Activated naive CD4-positive, alpha-beta T cell treated with anti-CD3 and anti-CD28 coated beads for 36 hours (primary cell): ENCODE results near the gene SYNM. TPM values are rescaled to one million over a fixed set of nuclear protein-coding genes. Genes with fewer than 3 reads are reported as not detected.

Experiments used
- CTCF ChIA-PET: fragments of 350-600 bp; sonication (Branson Sonifier 250); formaldehyde crosslinking; loops from one replicate; lab custom pipeline; 2021; ENCODE audit warnings: antibody characterized with exemption; lab: Charles Lee
- DNase-seq: peaks from one replicate; pipeline ENCODE4 v3.0.0-alpha.2; 2020
- H3K27ac Mint-ChIP-seq: one replicate; pipeline ENCODE4 v1.8.0; 2021; ENCODE audit warnings: mild to moderate bottlenecking, mixed read lengths
- H3K27me3 Mint-ChIP-seq: one replicate; pipeline ENCODE4 v1.8.0; 2021; ENCODE audit warnings: low read depth, mixed read lengths
- H3K36me3 Mint-ChIP-seq: one replicate; pipeline ENCODE4 v1.8.0; 2021; ENCODE audit warnings: low read depth, mixed read lengths
- H3K4me1 Mint-ChIP-seq: one replicate; pipeline ENCODE4 v1.8.0; 2021; ENCODE audit warnings: low read depth, mixed read lengths
- H3K4me3 Mint-ChIP-seq: one replicate; pipeline ENCODE4 v1.8.0; 2021; ENCODE audit warnings: mild to moderate bottlenecking, moderate library complexity, mixed read lengths
- H3K9me3 Mint-ChIP-seq: one replicate; pipeline ENCODE4 v1.8.0; 2021; ENCODE audit warnings: mixed read lengths
- intact Hi-C: fragments of 100-400 bp; cut with micrococcal nuclease; formaldehyde crosslinking; loops from one replicate; pipeline ENCODE4 v1.15.1; 2023
- total RNA-seq, 2 experiments: library from RNA; stranded (reverse); gene quantifications; one replicate each; pipeline ENCODE4 v1.2.3, GENCODE V29; 2021

SYNM gene
- total RNA-seq, 2 experiments from 2014 or later, result 1.3 to 1.4 TPM

DNA sequence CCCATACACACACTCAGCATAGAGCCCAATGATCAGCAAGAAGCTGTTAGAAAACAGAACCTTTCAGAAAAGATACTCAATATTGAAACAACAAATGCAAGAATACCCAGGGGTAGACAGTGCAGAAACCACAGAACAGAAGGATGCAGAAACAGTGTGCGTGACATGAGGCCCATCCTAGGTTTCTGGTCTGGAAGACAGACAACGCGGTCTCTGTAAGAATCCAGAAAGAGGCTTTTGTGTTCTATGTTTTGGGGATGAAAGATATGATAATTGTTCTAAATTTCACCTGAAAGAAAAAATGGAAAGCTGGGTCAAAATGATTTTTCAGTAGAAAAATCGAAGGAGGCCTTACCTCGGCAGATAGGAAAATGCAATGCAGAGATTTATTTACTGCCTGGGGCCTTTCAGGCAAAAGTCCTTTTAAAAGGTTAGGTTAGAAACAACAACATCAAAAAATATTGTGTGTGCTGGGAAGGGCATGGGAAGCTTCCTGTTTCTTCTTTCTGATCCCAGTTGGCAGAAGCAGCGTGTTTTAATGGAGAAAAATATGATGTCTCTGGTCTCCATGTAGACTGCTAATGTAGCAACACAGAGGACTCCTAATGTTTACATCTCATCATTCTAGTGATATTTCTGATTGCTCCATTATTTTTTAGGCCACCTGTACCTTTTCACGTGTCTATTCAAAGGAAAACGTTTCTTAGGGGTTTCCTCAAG, 17.0 kb downstream of the SYNM start:
- DNase-seq, result no peak
- Mint-ChIP-seq H3K4me1 (no peaks in the 10 kb centered on the region), H3K27ac (no peak overlapping the region), H3K9me3 (no peaks in the 10 kb centered on the region), H3K4me3 (no peak overlapping the region), H3K27me3 (no peaks in the 10 kb centered on the region), H3K36me3 (no peaks in the 10 kb centered on the region)
- intact Hi-C loops, result no loop called here
- CTCF ChIA-PET, result interaction anchor here (0.6 to 1.4 kb wide), 3 partner anchors 17 to 694 kb away, joined by 3 to 5 read pairs (median 3); partner anchors contain the start of gene SYNM

DNA sequence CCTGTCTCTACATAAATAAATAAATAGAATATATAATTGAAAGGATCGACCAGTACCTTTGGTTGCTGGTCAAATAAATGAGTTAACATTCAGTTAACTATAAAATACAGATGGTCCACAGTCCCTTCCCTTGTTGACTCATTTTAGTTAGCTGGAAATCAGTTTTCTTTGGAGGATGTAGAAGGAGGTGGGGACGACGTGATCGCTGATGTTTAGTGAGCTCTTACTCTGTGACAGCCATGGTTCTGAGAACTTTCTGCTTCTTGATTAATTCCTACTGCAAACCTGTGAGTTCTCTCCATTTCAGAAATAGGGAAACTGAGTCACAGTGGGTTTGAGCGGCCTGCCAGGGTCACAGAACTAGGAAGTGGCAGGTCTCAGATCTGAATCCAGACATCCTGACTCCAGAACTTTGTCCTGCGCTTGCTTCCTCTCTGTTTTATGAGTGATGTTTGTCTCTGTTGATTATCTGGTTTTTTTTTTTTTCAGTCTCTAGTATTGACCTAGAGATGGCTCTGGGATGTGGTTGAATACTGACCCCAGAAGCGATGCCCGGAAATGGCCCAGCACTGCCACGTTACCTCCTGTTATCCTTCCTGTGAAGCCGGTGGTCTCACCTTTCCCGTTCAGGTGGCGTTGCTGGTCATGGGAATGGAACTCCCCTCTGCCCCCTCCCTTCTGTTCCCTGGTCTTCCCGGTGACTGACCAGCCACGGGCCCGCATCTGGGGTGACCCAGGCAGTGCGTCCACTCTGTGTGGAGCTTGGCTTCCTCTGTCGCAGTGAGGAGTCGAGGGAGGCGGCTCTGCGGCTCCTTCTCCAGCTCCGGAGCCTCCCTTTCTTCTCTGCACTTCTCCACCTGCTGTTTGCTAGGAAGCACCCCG, 18.2 kb downstream of the SYNM start:
- no peaks in the 10 kb centered on the region for H3K36me3 Mint-ChIP-seq
- H3K4me3 Mint-ChIP-seq, result no peak overlapping the region
- CTCF ChIA-PET, result interaction anchor here (0.9 kb wide), 1 partner anchor 22 kb away, joined by 3 read pairs; no protein-coding TSS in a partner anchor
- no peaks in the 10 kb centered on the region for H3K4me1 Mint-ChIP-seq
- intact Hi-C loops, result no loop called here
- no peaks in the 10 kb centered on the region for H3K27me3 Mint-ChIP-seq
- H3K27ac Mint-ChIP-seq, result no peak overlapping the region
- H3K9me3 Mint-ChIP-seq, result no peaks in the 10 kb centered on the region
- DNase-seq, result no peak

DNA sequence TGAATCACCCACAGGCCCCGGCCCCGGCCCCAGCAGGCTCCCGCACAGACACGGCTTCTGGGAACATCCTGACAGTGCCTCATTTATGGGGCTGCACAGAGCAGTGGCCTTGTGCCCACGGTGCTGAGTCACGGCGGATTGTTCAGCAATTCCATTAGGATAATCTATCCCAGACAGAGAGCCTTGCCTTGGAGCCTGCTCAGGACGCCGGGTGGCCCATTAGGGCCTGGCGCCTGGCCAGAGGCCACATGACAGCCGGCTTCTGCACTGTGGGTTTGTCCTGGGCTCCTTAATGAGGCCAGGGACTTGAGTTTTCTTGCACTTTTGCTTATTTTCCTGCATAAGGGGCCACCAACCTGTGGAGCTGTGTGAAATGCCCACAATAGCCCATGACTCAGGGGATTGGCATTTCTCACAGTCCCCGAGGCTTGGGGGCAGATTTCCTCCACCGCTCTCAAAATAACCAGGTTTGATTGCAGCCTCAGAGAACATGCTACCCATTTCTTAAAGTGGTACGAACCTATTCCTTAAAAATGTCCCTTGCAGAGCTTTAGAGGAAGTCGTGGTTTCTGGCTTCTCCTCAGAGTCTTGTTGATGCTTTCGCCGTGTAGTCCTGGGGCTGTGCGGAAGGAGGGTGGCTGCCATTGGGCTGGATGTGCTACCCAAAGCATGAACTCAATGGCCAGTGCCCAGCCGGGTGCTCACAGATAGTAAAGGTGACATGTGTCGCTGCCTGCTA, 19.0 kb downstream of the SYNM start:
- no peak for DNase-seq
- no peaks in the 10 kb centered on the region for H3K27me3 Mint-ChIP-seq
- no peaks in the 10 kb centered on the region for H3K4me1 Mint-ChIP-seq
- H3K9me3 Mint-ChIP-seq, result no peaks in the 10 kb centered on the region
- no peak overlapping the region for H3K4me3 Mint-ChIP-seq
- no peaks in the 10 kb centered on the region for H3K36me3 Mint-ChIP-seq
- CTCF ChIA-PET, result no interaction called here
- H3K27ac Mint-ChIP-seq, result no peak overlapping the region
- intact Hi-C loops, result no loop called here

DNA sequence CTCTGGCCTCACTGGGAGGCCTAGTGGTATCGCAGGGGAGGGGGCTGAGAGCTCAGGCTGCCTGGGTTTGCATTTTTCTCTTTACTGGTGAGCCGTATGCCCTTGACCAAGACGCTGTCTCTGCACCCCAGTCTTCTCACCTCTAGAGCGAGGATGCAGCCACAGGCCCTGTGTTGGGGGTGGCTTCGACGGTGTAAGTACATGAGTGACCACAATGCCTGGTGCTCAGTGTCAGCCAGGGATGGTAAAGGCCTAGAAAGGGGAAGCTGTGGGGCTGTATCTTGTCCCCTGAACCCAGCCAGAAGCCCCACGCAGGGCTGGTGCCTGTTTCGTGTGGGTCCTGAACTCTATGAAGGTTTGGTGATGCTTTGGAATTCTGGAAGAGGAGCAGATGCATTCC, 19.8 kb downstream of the SYNM start:
- no peaks in the 10 kb centered on the region for H3K27me3 Mint-ChIP-seq
- no peaks in the 10 kb centered on the region for H3K4me1 Mint-ChIP-seq
- no peak overlapping the region for H3K4me3 Mint-ChIP-seq
- intact Hi-C loops, result no loop called here
- H3K36me3 Mint-ChIP-seq, result no peaks in the 10 kb centered on the region
- CTCF ChIA-PET, result no interaction called here
- H3K9me3 Mint-ChIP-seq, result no peaks in the 10 kb centered on the region
- no peak overlapping the region for H3K27ac Mint-ChIP-seq
- DNase-seq, result no peak

DNA sequence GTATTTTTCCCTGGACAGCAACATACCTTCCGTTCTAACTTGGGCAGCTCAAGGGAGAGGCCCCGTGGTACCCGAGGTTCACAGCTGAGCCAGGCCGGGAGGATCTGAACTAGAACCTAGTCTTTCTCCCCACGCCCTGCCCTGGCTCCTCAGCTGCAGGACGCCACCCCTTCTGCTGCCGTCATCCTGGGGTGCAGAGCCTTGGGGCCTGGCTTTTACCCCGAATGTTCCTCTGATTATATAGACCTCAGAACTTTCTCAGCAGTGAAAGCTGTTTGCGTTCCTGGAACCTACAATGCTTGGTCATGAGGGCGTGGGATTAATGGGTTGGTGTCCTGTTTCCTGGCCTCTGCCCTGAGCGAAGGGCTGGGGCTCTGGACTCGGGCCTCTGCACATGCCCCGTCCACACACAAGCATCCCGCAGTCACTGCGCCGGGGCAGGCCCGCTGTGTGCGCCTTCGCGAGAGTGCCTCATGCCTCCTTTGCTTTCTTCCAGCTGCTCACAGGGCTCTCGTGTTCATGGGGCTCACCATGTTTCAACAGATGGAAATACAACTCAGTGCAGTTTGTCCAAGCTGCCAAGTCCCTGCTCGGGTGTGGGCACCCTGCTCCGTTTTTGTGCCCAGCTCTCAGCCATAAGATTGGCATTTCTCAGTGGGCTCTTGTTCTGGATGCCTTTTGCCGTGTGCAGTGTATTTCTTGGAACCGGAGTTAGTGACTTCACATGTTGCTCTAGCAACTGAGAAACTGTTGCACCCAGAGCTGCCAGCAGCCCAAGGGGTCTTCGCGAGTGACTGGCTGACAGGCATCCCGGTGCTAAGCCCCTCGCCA, 20.4 kb downstream of the SYNM start:
- intact Hi-C loops, result no loop called here
- Mint-ChIP-seq H3K27me3 (no peaks in the 10 kb centered on the region), H3K4me3 (no peak overlapping the region), H3K4me1 (no peaks in the 10 kb centered on the region), H3K36me3 (no peaks in the 10 kb centered on the region), H3K27ac (no peak overlapping the region), H3K9me3 (no peaks in the 10 kb centered on the region)
- no peak for DNase-seq
- CTCF ChIA-PET, result interaction anchor here (0.6 kb wide), 1 partner anchor 1233 kb away, joined by 3 read pairs; no protein-coding TSS in a partner anchor

DNA sequence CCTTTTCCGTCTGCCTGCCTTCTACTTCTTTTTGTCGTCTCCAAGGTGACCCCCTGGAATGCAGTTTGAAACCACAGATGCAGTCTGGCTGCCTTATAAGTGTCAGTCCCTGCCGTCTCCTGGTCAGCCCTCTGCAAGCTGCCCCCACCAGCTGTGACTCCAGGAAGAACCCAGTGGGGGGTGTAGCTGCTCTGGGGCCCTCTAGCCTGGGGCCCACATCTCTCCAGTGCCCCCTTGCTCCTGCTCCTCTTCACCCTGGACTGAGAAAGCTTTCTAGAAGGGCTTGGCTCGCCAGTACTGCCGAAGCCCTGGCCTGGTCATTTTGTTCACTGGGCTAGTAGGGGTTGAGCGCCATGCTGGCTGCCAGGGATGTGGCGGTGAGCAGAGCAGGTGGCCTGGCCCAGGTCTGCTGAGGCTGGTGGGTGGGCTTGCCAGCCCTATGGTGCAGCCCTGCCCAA, 21.3 kb downstream of the SYNM start:
- H3K36me3 Mint-ChIP-seq, result no peaks in the 10 kb centered on the region
- no peaks in the 10 kb centered on the region for H3K9me3 Mint-ChIP-seq
- H3K4me3 Mint-ChIP-seq, result no peak overlapping the region
- no peak for DNase-seq
- H3K4me1 Mint-ChIP-seq, result no peaks in the 10 kb centered on the region
- no peak overlapping the region for H3K27ac Mint-ChIP-seq
- CTCF ChIA-PET, result no interaction called here
- intact Hi-C loops, result no loop called here
- no peaks in the 10 kb centered on the region for H3K27me3 Mint-ChIP-seq

DNA sequence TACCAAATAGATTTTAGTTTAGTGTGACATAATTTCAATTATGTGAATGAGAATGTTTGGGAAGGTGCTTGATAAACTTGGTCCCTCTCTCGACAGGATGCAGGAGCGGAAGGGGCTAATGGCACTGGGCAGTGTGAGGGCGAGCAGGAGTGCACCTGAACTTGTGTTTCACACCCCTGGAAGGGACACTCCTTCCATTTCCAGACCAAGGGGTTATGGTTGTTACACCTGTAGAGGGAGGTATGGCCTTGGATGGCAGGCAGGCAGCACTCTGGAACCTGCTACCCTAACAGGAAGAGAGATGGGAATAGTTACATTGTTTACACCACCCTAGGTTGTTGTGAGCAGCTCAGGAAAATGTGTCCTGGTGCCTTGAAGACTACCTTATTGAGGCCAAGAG, 22.1 kb downstream of the SYNM start:
- no peak overlapping the region for H3K4me3 Mint-ChIP-seq
- no peaks in the 10 kb centered on the region for H3K4me1 Mint-ChIP-seq
- no peak for DNase-seq
- CTCF ChIA-PET, result interaction anchor here (0.8 kb wide), 1 partner anchor 26 kb away, joined by 3 read pairs; no protein-coding TSS in a partner anchor
- intact Hi-C loops, result no loop called here
- no peak overlapping the region for H3K27ac Mint-ChIP-seq
- no peaks in the 10 kb centered on the region for H3K27me3 Mint-ChIP-seq
- no peaks in the 10 kb centered on the region for H3K36me3 Mint-ChIP-seq
- no peaks in the 10 kb centered on the region for H3K9me3 Mint-ChIP-seq

DNA sequence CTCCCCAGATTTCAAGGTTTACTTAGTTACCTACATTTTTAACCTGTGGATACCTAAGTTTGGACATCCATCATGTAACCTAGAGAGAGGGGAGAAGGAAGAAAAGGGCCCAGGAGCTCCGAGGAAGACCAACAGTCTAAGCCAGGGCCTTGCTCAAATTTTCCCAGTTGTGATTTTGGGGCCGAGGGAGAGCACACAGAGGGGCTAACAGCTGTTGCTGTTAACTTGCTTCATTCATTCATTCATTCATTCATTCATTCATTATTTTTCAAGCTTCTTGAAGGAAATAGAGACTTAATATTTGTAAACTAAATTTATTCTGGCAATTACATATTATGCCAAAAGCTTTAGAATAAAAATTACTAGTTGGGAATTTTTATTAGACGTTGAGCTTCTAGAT, 22.9 kb downstream of the SYNM start:
- H3K27me3 Mint-ChIP-seq, result no peaks in the 10 kb centered on the region
- no peaks in the 10 kb centered on the region for H3K9me3 Mint-ChIP-seq
- H3K4me1 Mint-ChIP-seq, result no peaks in the 10 kb centered on the region
- H3K4me3 Mint-ChIP-seq, result no peak overlapping the region
- H3K27ac Mint-ChIP-seq, result no peak overlapping the region
- no peak for DNase-seq
- H3K36me3 Mint-ChIP-seq, result no peaks in the 10 kb centered on the region
- intact Hi-C loops, result no loop called here
- CTCF ChIA-PET, result interaction anchor here (0.8 kb wide), 1 partner anchor 27 kb away, joined by 3 read pairs; no protein-coding TSS in a partner anchor

DNA sequence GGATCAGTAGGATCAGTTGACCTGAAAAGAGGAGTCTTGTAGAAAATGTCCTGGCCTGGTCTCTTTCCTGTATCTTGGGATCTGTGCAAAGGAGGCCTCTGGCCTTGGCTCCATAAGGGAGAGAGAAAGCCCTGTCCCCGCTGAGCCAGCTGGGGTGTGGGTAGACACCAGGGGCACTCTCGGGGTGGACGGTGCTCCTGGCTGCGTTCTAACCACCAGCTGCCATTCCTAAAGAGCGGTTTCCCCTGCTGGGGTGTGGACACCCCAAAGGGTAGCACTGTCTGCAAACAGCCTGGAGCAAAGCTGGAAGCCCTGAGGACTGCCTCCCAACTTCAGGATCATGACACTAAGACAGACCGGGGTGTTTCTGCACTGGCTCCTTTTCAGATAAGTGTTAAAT, 23.5 kb downstream of the SYNM start:
- H3K4me3 Mint-ChIP-seq, result no peak overlapping the region
- H3K9me3 Mint-ChIP-seq, result no peaks in the 10 kb centered on the region
- H3K27me3 Mint-ChIP-seq, result no peaks in the 10 kb centered on the region
- CTCF ChIA-PET, result no interaction called here
- H3K36me3 Mint-ChIP-seq, result no peaks in the 10 kb centered on the region
- no peaks in the 10 kb centered on the region for H3K4me1 Mint-ChIP-seq
- intact Hi-C loops, result no loop called here
- no peak for DNase-seq
- H3K27ac Mint-ChIP-seq, result no peak overlapping the region

DNA sequence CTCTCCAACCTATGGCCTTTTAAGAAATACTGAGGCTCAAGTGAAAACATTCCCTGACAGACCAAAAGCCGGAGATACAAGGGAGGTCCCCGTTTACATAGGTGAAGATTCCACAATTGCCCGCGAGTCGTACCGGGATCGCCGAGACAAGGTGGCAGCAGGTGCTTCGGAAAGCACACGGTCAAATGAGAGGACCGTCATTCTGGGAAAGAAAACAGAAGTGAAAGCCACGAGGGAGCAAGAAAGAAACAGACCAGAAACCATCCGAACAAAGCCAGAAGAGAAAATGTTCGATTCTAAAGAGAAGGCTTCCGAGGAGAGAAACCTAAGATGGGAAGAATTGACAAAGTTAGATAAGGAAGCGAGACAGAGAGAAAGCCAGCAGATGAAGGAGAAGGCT, 24.8 kb downstream of the SYNM start:
- CTCF ChIA-PET, result no interaction called here
- no peak overlapping the region for H3K27ac Mint-ChIP-seq
- H3K27me3 Mint-ChIP-seq, result no peaks in the 10 kb centered on the region
- no peaks in the 10 kb centered on the region for H3K36me3 Mint-ChIP-seq
- no peaks in the 10 kb centered on the region for H3K9me3 Mint-ChIP-seq
- intact Hi-C loops, result no loop called here
- H3K4me1 Mint-ChIP-seq, result no peaks in the 10 kb centered on the region
- no peak for DNase-seq
- H3K4me3 Mint-ChIP-seq, result no peak overlapping the region

DNA sequence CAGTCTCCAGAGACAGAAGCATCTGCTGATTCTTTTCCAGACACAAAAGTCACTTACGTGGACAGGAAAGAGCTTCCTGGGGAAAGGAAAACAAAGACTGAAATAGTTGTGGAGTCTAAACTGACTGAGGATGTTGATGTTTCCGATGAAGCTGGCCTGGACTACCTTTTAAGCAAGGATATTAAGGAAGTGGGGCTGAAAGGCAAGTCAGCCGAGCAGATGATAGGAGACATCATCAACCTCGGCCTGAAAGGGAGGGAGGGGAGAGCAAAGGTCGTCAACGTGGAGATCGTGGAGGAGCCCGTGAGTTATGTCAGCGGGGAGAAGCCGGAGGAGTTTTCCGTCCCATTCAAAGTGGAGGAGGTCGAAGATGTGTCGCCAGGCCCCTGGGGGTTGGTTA, 25.4 kb downstream of the SYNM start:
- intact Hi-C loops, result no loop called here
- CTCF ChIA-PET, result no interaction called here
- H3K36me3 Mint-ChIP-seq, result no peaks in the 10 kb centered on the region
- DNase-seq, result no peak
- H3K9me3 Mint-ChIP-seq, result no peaks in the 10 kb centered on the region
- no peaks in the 10 kb centered on the region for H3K27me3 Mint-ChIP-seq
- no peaks in the 10 kb centered on the region for H3K4me1 Mint-ChIP-seq
- no peak overlapping the region for H3K4me3 Mint-ChIP-seq
- no peak overlapping the region for H3K27ac Mint-ChIP-seq
